ENCODE data around the gene SPATA12.

DNA sequence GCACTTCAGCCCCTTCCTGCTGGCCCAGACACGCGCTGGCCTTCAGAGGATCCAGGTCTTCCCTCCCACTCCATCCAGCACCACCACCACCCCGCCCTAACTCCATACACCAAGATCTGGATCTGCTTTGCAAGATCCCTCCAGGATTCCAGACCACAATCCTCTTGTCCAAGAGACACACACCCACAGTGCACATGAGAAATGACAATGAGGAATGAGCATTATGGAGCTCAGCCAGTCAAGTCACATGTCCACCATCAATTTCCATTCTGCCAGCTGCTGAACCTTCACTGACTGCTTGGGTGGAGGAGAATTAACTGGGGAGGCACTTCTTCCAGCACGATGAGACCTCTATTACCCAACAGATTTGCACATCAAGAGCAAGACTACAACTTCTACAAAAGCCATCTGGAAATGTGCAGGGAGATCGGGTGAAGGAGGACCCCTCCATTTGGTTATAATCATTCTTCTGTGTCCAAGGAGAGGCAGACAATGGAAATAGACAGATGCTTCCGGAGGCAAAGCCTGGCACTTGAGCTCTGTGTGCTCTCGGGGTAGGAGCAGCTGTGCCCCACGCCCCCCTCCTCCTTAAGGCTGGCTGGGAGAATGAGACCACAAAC is 12.3 kb upstream of the SPATA12 start:
- no peak for TF ChIP-seq POLR2A (IDR thresholded peaks at IDR 0.05)
- TF ChIP-seq, protein P1, sequence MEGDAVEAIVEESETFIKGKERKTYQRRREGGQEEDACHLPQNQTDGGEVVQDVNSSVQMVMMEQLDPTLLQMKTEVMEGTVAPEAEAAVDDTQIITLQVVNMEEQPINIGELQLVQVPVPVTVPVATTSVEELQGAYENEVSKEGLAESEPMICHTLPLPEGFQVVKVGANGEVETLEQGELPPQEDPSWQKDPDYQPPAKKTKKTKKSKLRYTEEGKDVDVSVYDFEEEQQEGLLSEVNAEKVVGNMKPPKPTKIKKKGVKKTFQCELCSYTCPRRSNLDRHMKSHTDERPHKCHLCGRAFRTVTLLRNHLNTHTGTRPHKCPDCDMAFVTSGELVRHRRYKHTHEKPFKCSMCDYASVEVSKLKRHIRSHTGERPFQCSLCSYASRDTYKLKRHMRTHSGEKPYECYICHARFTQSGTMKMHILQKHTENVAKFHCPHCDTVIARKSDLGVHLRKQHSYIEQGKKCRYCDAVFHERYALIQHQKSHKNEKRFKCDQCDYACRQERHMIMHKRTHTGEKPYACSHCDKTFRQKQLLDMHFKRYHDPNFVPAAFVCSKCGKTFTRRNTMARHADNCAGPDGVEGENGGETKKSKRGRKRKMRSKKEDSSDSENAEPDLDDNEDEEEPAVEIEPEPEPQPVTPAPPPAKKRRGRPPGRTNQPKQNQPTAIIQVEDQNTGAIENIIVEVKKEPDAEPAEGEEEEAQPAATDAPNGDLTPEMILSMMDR (IDR thresholded peaks at IDR 0.05), result no peak

All from suprapubic skin (tissue), 3 donors.